Tibial artery (tissue), 4 donors: Measurements from ENCODE around the gene SEMG1.

Experiments used
- DNase-seq, 2 donors: peaks; one replicate each; pipeline ENCODE4 v3.0.0-alpha.2; 2019
- H3K27ac ChIP-seq, 2 donors: fragments of 200-600 bp; sonication (generic) in 1 of 2; 1 replicate in 1 of 2; 2 replicates in 1 of 2; pipeline ENCODE4 v1.5.1; 2018 to 2019; ENCODE audit warnings: mild to moderate bottlenecking in 1 of 2
- H3K27me3 ChIP-seq, 2 donors: fragments of 200-600 bp; sonication (generic) in 1 of 2; one replicate each; pipeline versions ENCODE4 v1.5.1 to v1.6.0; 2016 to 2019
- H3K36me3 ChIP-seq, 3 donors: fragments of 200-600 bp; sonication (generic) in 2 of 3; one replicate each; pipeline ENCODE4 v1.5.1; 2016 to 2019; ENCODE audit warnings: mild to moderate bottlenecking in 2 of 3
- H3K4me1 ChIP-seq, 4 donors: fragments of 200-600 bp; sonication (generic) in 2 of 4; 1 replicate in 3 of 4; 2 replicates in 1 of 4; pipeline ENCODE4 v1.5.1; 2016 to 2019
- H3K4me3 ChIP-seq, 2 donors: fragments of 200-600 bp; sonication (generic) in 1 of 2; 1 replicate in 1 of 2; 2 replicates in 1 of 2; pipeline ENCODE4 v1.5.1; 2018 to 2019; ENCODE audit warnings: mild to moderate bottlenecking in 2 of 2
- H3K9me3 ChIP-seq, 3 donors: fragments of 200-600 bp; sonication (generic) in 1 of 3; one replicate each; pipeline ENCODE4 v1.5.1; 2016 to 2019
- intact Hi-C: fragments of 100-400 bp; cut with DNase I; formaldehyde crosslinking; loops from one replicate; pipeline ENCODE4 v1.15.0; 2023; ENCODE audit warnings: low total_unique reads
- TF ChIP-seq, protein P1 (sequence below), 2 experiments: fragments of 200-600 bp in 1 of 2; fragments of 450-650 bp in 1 of 2; IDR thresholded peaks; one replicate each; pipeline ENCODE4 v1.5.1; 2017 to 2019; ENCODE audit warnings: antibody characterized with exemption in 2 of 2, mild to moderate bottlenecking in 1 of 2, moderate library complexity in 1 of 2

Gene SEMG1, protein sequence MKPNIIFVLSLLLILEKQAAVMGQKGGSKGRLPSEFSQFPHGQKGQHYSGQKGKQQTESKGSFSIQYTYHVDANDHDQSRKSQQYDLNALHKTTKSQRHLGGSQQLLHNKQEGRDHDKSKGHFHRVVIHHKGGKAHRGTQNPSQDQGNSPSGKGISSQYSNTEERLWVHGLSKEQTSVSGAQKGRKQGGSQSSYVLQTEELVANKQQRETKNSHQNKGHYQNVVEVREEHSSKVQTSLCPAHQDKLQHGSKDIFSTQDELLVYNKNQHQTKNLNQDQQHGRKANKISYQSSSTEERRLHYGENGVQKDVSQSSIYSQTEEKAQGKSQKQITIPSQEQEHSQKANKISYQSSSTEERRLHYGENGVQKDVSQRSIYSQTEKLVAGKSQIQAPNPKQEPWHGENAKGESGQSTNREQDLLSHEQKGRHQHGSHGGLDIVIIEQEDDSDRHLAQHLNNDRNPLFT

DNA sequence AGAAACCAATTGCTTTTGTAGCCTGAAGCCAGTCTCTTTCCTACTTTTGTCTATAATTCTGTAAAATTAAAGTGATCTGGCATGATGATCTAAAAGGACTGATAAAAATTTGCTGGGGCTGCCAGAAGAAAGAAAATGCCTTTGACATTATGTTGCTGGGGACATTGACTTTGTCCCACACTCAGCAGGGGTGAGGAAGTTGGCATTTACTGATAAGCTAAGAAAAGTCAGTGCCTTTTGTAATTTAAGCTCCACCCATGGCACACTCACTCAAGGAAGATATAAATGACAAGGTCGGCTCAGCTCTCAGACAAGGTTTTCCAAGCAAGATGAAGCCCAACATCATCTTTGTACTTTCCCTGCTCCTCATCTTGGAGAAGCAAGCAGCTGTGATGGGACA is at the start of gene SEMG1:
SEMG1 (plus strand) TSS at position 309 of the 400 bp plus-strand sequence; CDS start at position 330, 21 bp downstream.
- Histone ChIP-seq H3K9me3 (peaks cover 0 to 5% (median 0%) of the 10 kb centered on the region in 3 donors), H3K4me1 (no peaks in the 10 kb centered on the region), H3K27me3 (no peaks in the 10 kb centered on the region), H3K27ac (no peak within 1 kb of the TSS), H3K36me3 (no peaks in the 10 kb centered on the region), H3K4me3 (no peak within 1 kb of the TSS)
- TF ChIP-seq, protein P1, sequence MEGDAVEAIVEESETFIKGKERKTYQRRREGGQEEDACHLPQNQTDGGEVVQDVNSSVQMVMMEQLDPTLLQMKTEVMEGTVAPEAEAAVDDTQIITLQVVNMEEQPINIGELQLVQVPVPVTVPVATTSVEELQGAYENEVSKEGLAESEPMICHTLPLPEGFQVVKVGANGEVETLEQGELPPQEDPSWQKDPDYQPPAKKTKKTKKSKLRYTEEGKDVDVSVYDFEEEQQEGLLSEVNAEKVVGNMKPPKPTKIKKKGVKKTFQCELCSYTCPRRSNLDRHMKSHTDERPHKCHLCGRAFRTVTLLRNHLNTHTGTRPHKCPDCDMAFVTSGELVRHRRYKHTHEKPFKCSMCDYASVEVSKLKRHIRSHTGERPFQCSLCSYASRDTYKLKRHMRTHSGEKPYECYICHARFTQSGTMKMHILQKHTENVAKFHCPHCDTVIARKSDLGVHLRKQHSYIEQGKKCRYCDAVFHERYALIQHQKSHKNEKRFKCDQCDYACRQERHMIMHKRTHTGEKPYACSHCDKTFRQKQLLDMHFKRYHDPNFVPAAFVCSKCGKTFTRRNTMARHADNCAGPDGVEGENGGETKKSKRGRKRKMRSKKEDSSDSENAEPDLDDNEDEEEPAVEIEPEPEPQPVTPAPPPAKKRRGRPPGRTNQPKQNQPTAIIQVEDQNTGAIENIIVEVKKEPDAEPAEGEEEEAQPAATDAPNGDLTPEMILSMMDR (IDR thresholded peaks at IDR 0.05), result no peak
- intact Hi-C loops, result no loop called here
- no peak for DNase-seq

DNA sequence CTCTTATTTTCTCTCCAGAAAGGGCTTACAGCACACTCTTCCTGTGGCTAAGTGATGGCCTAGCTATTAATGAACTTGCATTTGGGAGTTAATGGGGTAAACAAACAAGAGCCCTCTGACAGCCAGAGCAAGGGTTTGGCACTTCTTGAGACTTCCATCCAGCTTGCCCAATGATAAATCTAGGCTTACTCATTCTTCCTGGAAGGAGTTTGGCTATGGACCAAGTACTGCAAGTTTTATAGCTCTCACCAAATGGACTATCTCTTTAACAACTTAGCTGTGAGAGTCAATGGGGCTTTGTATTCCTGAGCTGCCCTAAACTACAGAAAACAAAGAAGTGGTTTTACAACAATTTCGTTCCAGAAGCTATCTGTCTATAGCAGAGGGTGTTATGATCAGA is 48.9 kb upstream of the SEMG1 start:
- Histone ChIP-seq H3K4me1 (no peaks in the 10 kb centered on the region), H3K27me3 (no peaks in the 10 kb centered on the region), H3K27ac (no peak overlapping the region), H3K36me3 (no peaks in the 10 kb centered on the region), H3K9me3 (peaks cover 0 to 3% (median 0%) of the 10 kb centered on the region in 3 donors), H3K4me3 (no peak overlapping the region)
- intact Hi-C loops, result no loop called here
- no peak for DNase-seq
- TF ChIP-seq, protein P1 (IDR thresholded peaks at IDR 0.05), result no peak

DNA sequence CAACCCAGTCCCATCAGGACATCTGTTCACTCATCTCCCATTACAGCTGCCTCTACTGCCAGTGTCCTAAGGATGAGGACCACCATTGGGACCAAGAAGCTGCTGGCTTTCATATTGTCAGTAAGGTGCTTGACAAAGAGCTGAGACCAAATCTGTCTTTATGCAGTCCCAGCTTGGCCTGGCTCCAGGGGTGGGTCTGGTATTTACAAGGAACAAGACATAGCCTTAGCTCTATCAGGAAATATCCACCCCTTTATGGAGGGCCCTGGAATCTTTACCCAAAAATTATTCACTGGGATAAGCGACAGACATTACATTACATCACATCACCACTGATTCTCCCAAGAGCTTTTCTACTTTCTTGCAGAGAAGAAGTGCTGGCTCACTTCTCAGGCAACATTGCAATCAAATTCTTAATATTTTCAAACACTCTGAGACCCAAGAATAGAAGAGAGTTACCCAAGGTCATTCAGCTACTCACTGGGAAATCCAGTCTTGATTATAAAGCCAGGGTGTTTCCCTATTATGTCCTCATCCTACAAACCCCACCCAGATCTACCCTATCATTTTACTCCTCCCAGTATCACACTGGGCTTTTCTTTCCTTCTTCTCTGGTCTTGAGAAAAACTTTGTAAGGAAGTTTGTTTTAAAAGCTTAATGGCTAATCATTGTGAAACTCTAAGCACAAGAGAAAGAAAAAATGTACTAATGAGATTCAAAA is 43.6 kb upstream of the SEMG1 start:
- DNase-seq, result no peak
- H3K9me3 ChIP-seq, result peaks cover 0 to 3% (median 3%) of the 10 kb centered on the region in 3 donors

DNA sequence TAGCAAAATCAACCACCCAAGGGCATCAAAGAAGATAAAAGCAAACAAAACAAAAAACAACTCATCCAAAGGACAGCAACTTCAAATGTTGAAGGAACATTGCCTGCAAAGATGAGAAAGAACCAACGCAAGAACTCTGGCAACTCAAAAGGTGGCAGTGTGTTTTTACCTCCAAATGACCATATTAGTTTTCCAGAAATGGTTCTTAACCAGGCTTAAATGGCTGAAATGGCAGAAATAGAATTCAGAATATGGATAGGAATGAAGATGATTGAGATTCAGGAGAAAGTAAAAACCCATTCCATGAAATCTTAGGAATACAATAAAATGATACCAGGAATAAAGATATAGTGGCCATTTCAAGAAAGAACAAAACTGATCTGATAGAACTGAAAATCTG is 41.9 kb upstream of the SEMG1 start:
- Histone ChIP-seq H3K4me1 (no peaks in the 10 kb centered on the region), H3K9me3 (peaks cover 0 to 3% (median 0%) of the 10 kb centered on the region in 3 donors), H3K36me3 (no peaks in the 10 kb centered on the region), H3K27me3 (no peaks in the 10 kb centered on the region), H3K27ac (no peak overlapping the region), H3K4me3 (no peak overlapping the region)
- no peak for DNase-seq
- intact Hi-C loops, result no loop called here
- TF ChIP-seq, protein P1 (IDR thresholded peaks at IDR 0.05), result no peak

More for the DNA sequence above, 43.6 kb upstream of the SEMG1 start:
- H3K4me3 ChIP-seq, result no peak overlapping the region
- H3K4me1 ChIP-seq, result no peaks in the 10 kb centered on the region
- no peak overlapping the region for H3K27ac ChIP-seq
- no peaks in the 10 kb centered on the region for H3K27me3 ChIP-seq
- no peaks in the 10 kb centered on the region for H3K36me3 ChIP-seq
- intact Hi-C loops, result no loop called here
- TF ChIP-seq, protein P1 (IDR thresholded peaks at IDR 0.05), result no peak

DNA sequence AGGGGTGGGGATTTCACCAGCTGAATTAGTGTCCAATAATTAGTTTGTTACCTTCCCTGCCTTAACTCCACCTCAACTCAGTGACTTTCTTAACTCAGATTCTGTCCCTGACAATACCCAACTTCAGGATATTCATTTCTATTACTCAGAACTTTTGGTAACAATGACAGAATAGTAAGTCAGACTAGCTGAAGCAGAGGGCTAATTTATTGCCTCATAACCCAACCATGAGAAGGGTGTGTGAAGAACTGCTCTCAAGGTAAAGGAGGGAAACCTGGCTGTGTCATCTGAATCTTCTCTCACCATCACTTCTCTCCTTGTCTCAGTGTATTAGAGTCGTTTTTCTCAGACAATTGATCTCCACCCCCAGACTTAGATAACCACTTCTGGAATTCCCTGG is 33.3 kb upstream of the SEMG1 start:
- H3K27ac ChIP-seq, result no peak overlapping the region
- no peaks in the 10 kb centered on the region for H3K4me1 ChIP-seq
- intact Hi-C loops, result no loop called here
- TF ChIP-seq, protein P1 (IDR thresholded peaks at IDR 0.05), result no peak
- H3K9me3 ChIP-seq, result no peaks in the 10 kb centered on the region
- H3K27me3 ChIP-seq, result no peaks in the 10 kb centered on the region
- H3K36me3 ChIP-seq, result no peaks in the 10 kb centered on the region
- no peak overlapping the region for H3K4me3 ChIP-seq
- DNase-seq, result no peak
